Hepatocyte (in vitro differentiated cells): ENCODE data around the gene ZMYND19. TPM values are rescaled to one million over a fixed set of nuclear protein-coding genes. Genes with fewer than 3 reads are reported as not detected.
A peak's percentile ranks its signal among the peaks of the same experiment; 100 is the strongest.
"Not testable (repeated sequence)": the region's sequence is repeated elsewhere in the genome, so short reads cannot be mapped to it uniquely, and the experiment has no call there.

Source experiments
- DNase-seq: peaks from one replicate; pipeline ENCODE4 v3.0.0-alpha.2; 2016; ENCODE audit warnings: low spot score
- H2AFZ ChIP-seq: fragments of 200-600 bp; sonication (generic); 2 replicates; pipeline ENCODE4 v1.6.0; 2016; ENCODE audit warnings: antibody characterized with exemption, mild to moderate bottlenecking
- H3K27ac ChIP-seq: fragments of 200-600 bp; sonication (generic); 2 replicates; pipeline ENCODE4 v1.5.1; 2016; ENCODE audit warnings: mild to moderate bottlenecking
- H3K27me3 ChIP-seq: fragments of 200-600 bp; sonication (generic); 2 replicates; pipeline ENCODE4 v1.6.1; 2016
- H3K36me3 ChIP-seq: fragments of 200-600 bp; sonication (generic); replicated peaks from 2 replicates; pipeline ENCODE4 v1.5.1; 2016; ENCODE audit warnings: low read depth; ENCODE audit not compliant: insufficient read depth
- H3K4me1 ChIP-seq: fragments of 200-600 bp; sonication (generic); 2 replicates; pipeline ENCODE4 v1.5.1; 2016; ENCODE audit warnings: mild to moderate bottlenecking, moderate library complexity; ENCODE audit not compliant: insufficient read depth
- H3K4me2 ChIP-seq: fragments of 200-600 bp; sonication (generic); 2 replicates; pipeline ENCODE4 v1.6.0; 2016
- H3K4me3 ChIP-seq: fragments of 200-600 bp; sonication (generic); 2 replicates; pipeline ENCODE4 v1.5.1; 2016; ENCODE audit warnings: mild to moderate bottlenecking
- H3K79me2 ChIP-seq: fragments of 200-600 bp; sonication (generic); 2 replicates; pipeline ENCODE4 v1.6.0; 2017; ENCODE audit warnings: mild to moderate bottlenecking
- H3K9me2 ChIP-seq: fragments of 200-600 bp; sonication (generic); replicated peaks from 2 replicates; pipeline ENCODE4 v1.6.0; 2017; ENCODE audit warnings: mild to moderate bottlenecking; ENCODE audit not compliant: insufficient read depth
- H3K9me3 ChIP-seq: fragments of 200-600 bp; sonication (generic); 2 replicates; pipeline ENCODE4 v1.5.1; 2016; ENCODE audit warnings: low read depth, mild to moderate bottlenecking
- H4K20me1 ChIP-seq: fragments of 200-600 bp; sonication (generic); 2 replicates; pipeline ENCODE4 v1.6.0; 2016; ENCODE audit warnings: mild to moderate bottlenecking; ENCODE audit not compliant: insufficient read depth, poor library complexity, severe bottlenecking
- CTCF ChIP-seq: fragments of 200-600 bp; sonication (generic); IDR thresholded peaks from 2 replicates; pipeline ENCODE4 v1.5.1; 2016; ENCODE audit warnings: antibody characterized with exemption, mild to moderate bottlenecking; ENCODE audit not compliant: poor library complexity
- EZH2 ChIP-seq: fragments of 200-600 bp; sonication (generic); IDR thresholded peaks from 2 replicates; pipeline ENCODE4 v1.6.1; 2016; ENCODE audit warnings: antibody characterized with exemption, mild to moderate bottlenecking, borderline replicate concordance
- EZH2phosphoT487 ChIP-seq: fragments of 200-600 bp; sonication (generic); IDR thresholded peaks from one replicate; pipeline ENCODE4 v1.6.1; 2018; ENCODE audit warnings: antibody characterized with exemption, mild to moderate bottlenecking, low read depth, moderate library complexity; ENCODE audit not compliant: unreplicated experiment, severe bottlenecking
- WGBS: methylation state at CpG from one replicate; pipeline ENCODE4 v1.1.6; 2016; ENCODE audit warnings: low lambda C conversion rate; ENCODE audit errors: missing lambda C conversion rate; 5-methylcytosine and 5-hydroxymethylcytosine counted together
- polyA plus RNA-seq: library from polyadenylated mRNA; unstranded; fragments of >200 nt; fragmentation: Nextera tagmentation; extraction: Ambion mirVana; gene quantifications from 2 replicates; pipeline ENCODE4 v1.2.1, GENCODE V29; 2016
- total RNA-seq: library from RNA; depleted of rRNA; stranded (reverse); fragments of >200 nt; gene quantifications from 2 replicates; pipeline ENCODE4 v1.2.3, GENCODE V29; 2014

ZMYND19 gene
- total and polyA plus RNA-seq, 2 experiments from 2014 or later: 20.4 to 46.9 TPM

- Histone ChIP-seq H3K36me3 (peaks cover 3% of the 10 kb centered on the region), H3K27me3 (no peaks in the 10 kb centered on the region), H3K4me1 (no peaks in the 10 kb centered on the region), H3K9me2 (no peaks in the 10 kb centered on the region), H3K9me3 (no peaks in the 10 kb centered on the region), H2AFZ (no peak overlapping the region), H3K4me2 (no peak overlapping the region), H3K79me2 (no peaks in the 10 kb centered on the region), H3K27ac (no peak overlapping the region), H3K4me3 (no peak overlapping the region), H4K20me1 (no peaks in the 10 kb centered on the region)
- TF ChIP-seq EZH2phosphoT487 (no peak), CTCF (no peak), EZH2 (no peak)
- 91% methylated on average over 24 of the region's 24 CpGs for WGBS
- DNase-seq: peak; percentile 57
Observed at GRCh38 chr9:137556069-137556838, 34.1 kb downstream of the ZMYND19 start.

GRCh38 chr9:137555179-137555578 lies 35.1 kb downstream of the ZMYND19 start:
- Histone ChIP-seq H3K27me3 (no peaks in the 10 kb centered on the region), H3K79me2 (no peaks in the 10 kb centered on the region), H3K9me3 (no peaks in the 10 kb centered on the region), H3K9me2 (no peaks in the 10 kb centered on the region), H3K4me3 (no peak overlapping the region), H3K4me2 (no peak overlapping the region), H3K27ac (no peak overlapping the region), H3K4me1 (peaks cover under 1% of the 10 kb centered on the region), H3K36me3 (peaks cover 3% of the 10 kb centered on the region), H2AFZ (no peak overlapping the region), H4K20me1 (no peaks in the 10 kb centered on the region)
- WGBS: 94% methylated on average over 10 of the region's 10 CpGs
- TF ChIP-seq EZH2phosphoT487 (no peak), EZH2 (no peak), CTCF (no peak)
- no peak for DNase-seq

DNA sequence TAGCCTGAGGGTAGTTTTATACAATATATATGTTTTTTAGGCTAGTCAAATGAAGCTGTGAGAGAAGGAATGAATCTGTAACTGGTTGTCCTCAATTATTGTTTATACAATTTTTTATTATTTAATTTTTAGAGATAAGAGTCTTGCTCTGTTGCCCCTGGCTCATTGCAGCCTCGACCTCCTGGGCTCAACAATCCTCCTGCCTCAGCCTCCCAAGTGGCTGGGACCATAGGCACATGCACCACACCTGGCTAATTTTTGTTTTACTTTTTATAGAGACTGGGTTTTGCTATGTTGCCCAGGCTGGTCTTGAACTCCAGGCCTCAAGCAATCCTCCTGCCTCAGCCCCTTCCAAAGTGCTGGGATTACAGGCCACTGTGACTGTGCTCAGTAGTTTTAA lies 36.0 kb downstream of the ZMYND19 start:
- H3K4me3 ChIP-seq: no peak overlapping the region
- TF ChIP-seq EZH2 (no peak), EZH2phosphoT487 (no peak), CTCF (no peak)
- DNase-seq: no peak
- H2AFZ ChIP-seq: no peak overlapping the region
- H3K4me2 ChIP-seq: no peak overlapping the region
- H3K27ac ChIP-seq: no peak overlapping the region
- no peaks in the 10 kb centered on the region for H3K27me3 ChIP-seq
- H3K9me2 ChIP-seq: no peaks in the 10 kb centered on the region
- H3K79me2 ChIP-seq: no peaks in the 10 kb centered on the region
- no peaks in the 10 kb centered on the region for H4K20me1 ChIP-seq
- WGBS: 88% methylated on average over 1 of the region's 1 CpG
- H3K9me3 ChIP-seq: no peaks in the 10 kb centered on the region
- peaks cover 8% of the 10 kb centered on the region for H3K4me1 ChIP-seq
- no peaks in the 10 kb centered on the region for H3K36me3 ChIP-seq

- not testable (repeated sequence) for H3K36me3 ChIP-seq, DNase-seq, H3K79me2 ChIP-seq, H3K4me1 ChIP-seq, H3K4me2 ChIP-seq, H3K27me3 ChIP-seq, H3K9me2 ChIP-seq, H3K4me3 ChIP-seq, H3K27ac ChIP-seq, H2AFZ ChIP-seq, H3K9me3 ChIP-seq, H4K20me1 ChIP-seq
- WGBS: 95% methylated on average over 10 of the region's 10 CpGs
Observed at GRCh38 chr9:137553654-137554053, 36.7 kb downstream of the ZMYND19 start.
